Duodenal mucosa (tissue), 2 donors: ENCODE measurements around the gene MAPKAPK3.

Source experiments
- H3K27ac ChIP-seq: one replicate; pipeline ENCODE4 v1.7.0; 2013; ENCODE audit warnings: low read depth, low read length
- H3K27me3 ChIP-seq, 2 donors: one replicate each; pipeline ENCODE4 v1.7.0; 2013; ENCODE audit warnings: low read length in 2 of 2, control low read depth in 1 of 2; ENCODE audit not compliant: insufficient read depth in 2 of 2, control insufficient read depth in 1 of 2
- H3K36me3 ChIP-seq, 2 donors: one replicate each; pipeline ENCODE4 v1.7.0; 2013; ENCODE audit warnings: low read length in 2 of 2, control low read depth in 1 of 2; ENCODE audit not compliant: insufficient read depth in 2 of 2, control insufficient read depth in 1 of 2
- H3K4me1 ChIP-seq, 2 donors: one replicate each; pipeline ENCODE4 v1.7.0; 2013; ENCODE audit warnings: low read length in 2 of 2, control low read depth in 1 of 2; ENCODE audit not compliant: insufficient read depth in 2 of 2, control insufficient read depth in 1 of 2
- H3K4me3 ChIP-seq, 2 donors: one replicate each; pipeline ENCODE4 v1.7.0; 2013; ENCODE audit warnings: low read length in 2 of 2, low read depth in 1 of 2
- H3K9ac ChIP-seq, 2 donors: one replicate each; pipeline ENCODE4 v1.7.0; 2013; ENCODE audit warnings: low read length in 2 of 2, low read depth in 1 of 2
- H3K9me3 ChIP-seq, 2 donors: one replicate each; pipeline ENCODE4 v1.7.0; 2013; ENCODE audit warnings: low read length in 2 of 2, control low read depth in 1 of 2; ENCODE audit not compliant: control insufficient read depth in 1 of 2

MAPKAPK3 gene

GRCh38 chr3:50600841-50601591, 15.9 kb upstream of the MAPKAPK3 start:
- peak overlapping the region; percentile 46 to 53 for H3K4me3 ChIP-seq
- peaks cover 7 to 17% of the 10 kb centered on the region in 2 donors for H3K36me3 ChIP-seq
- peak overlapping the region; percentile 82 for H3K27ac ChIP-seq

DNA sequence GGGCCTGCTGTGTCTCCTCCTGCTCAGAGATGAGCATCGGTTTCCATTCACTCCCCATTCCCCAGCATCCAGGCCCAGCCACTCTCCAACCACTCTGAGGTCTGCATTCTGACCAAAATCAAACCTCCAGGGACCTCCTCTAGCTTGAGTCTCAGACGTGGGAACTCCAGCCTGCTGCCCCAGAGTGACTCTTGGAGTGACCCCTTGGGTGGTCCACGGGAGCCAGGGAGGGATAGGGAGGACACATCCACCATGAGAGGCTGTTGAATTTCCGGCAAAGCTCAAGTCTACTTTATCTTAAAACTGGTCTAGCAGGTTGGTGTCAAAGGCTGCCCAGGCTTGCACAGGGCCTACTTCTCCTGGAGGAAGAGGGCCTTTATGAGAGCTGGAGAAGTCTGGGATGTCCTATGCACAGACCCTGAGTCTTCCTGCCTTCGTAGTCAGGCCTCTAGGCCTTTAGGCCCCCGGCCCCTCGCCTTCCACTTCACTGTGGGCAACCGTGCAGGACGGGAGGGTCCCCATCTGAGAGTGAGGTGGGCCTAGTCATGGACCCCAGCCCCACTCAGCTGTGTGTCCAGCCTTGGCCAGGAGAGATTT, 14.3 kb upstream of the MAPKAPK3 start:
- Histone ChIP-seq H3K27me3 (no peaks in the 10 kb centered on the region), H3K9ac (peak overlapping the region; percentile 58 to 67), H3K9me3 (no peaks in the 10 kb centered on the region), H3K4me3 (peak overlapping the region in 1 of 2 donors; percentile 29), H3K4me1 (peaks cover 71 to 78% of the 10 kb centered on the region in 2 donors), H3K27ac (peak overlapping the region; percentile 82), H3K36me3 (peaks cover 21 to 34% of the 10 kb centered on the region in 2 donors)

More at GRCh38 chr3:50600841-50601591, 15.9 kb upstream of the MAPKAPK3 start:
- Histone ChIP-seq H3K9ac (peak overlapping the region; percentile 67 to 68), H3K27me3 (no peaks in the 10 kb centered on the region), H3K4me1 (peaks cover 56 to 63% of the 10 kb centered on the region in 2 donors), H3K9me3 (no peaks in the 10 kb centered on the region)

GRCh38 chr3:50603261-50604109, 13.5 kb upstream of the MAPKAPK3 start:
- peak overlapping the region; percentile 58 to 67 for H3K9ac ChIP-seq
- peaks cover 77 to 78% of the 10 kb centered on the region in 2 donors for H3K4me1 ChIP-seq

DNA sequence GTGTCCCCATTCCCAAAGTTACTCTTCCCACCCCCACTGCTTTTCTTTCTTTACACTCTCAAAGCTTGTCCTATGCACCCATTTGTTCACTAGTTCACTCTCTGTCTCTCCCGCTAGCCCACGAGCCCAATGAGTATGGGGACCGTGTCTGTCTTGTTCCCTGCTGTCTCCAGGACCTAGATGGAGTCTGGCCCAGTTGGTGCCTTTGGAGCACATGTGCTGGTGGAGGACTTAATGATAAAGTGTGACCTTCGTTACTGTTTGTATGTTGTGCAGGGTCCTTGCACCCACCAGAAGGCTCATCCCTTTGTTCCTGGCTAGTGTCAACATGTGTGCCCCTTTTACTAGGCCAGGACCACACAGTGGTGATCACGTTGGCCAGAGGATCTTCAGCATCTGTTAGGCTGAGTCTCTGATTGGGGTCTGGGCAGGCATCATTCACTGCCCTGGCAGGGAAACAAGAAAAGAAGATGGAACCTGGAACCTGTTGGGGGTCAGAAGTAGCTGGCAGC, 12.8 kb upstream of the MAPKAPK3 start:
- H3K9me3 ChIP-seq: no peaks in the 10 kb centered on the region
- H3K4me1 ChIP-seq: peaks cover 84% of the 10 kb centered on the region in 2 donors
- H3K36me3 ChIP-seq: peaks cover 26 to 43% of the 10 kb centered on the region in 2 donors
- no peak overlapping the region for H3K4me3 ChIP-seq
- H3K27ac ChIP-seq: peak overlapping the region; percentile 15
- no peak overlapping the region for H3K9ac ChIP-seq
- H3K27me3 ChIP-seq: no peaks in the 10 kb centered on the region

More at GRCh38 chr3:50603261-50604109, 13.5 kb upstream of the MAPKAPK3 start:
- Histone ChIP-seq H3K4me3 (no peak overlapping the region), H3K36me3 (peaks cover 22 to 42% of the 10 kb centered on the region in 2 donors), H3K9me3 (no peaks in the 10 kb centered on the region), H3K27me3 (no peaks in the 10 kb centered on the region), H3K27ac (peak overlapping the region; percentile 82)

DNA sequence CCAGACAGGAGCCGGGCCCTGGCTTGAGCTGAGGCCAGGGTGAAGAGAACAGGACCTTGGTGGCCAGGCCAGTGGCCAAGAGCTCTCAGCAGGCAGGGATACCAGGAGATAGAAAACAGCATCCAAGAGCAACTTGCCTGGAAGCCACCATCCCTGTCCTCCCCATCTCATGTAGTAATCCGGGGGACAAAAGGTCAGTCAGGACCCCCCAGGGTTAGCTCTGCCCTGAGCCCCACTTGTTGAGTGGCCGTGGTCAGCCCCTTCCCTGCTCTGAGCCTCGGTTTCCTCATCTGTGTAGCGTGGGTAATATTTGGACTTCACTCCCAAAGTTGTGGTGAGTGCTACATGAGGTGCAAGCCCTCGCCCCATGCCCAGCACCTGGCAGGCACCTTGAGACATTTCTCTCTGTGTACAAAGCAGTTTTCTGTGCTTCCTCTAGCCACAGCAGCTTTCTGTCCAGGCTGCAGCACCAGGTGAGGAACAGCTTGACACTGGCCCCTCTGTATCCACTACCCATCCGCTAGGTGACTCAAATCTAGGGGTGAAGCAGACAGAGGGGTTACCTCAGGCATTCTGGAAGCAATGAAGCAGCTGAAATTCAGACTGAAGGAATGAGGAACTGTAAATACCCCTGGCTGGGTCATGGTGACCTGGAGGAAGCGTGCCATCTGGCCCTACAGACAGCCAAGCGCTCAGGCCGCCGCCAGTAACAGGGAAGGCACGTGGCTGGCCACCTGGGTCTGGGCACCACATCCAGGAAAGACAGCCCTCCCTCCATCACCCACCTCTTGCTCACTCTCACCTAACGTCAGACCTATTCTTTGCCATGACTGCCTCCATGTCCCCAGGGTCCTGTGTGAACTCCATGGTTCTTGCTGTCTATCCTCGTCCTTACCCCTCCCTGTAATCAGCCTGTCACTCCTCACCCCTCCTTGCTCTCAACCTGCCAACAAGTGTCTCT, 12.0 kb upstream of the MAPKAPK3 start:
- no peak overlapping the region for H3K9ac ChIP-seq
- no peaks in the 10 kb centered on the region for H3K27me3 ChIP-seq
- H3K36me3 ChIP-seq: peaks cover 31 to 44% of the 10 kb centered on the region in 2 donors
- H3K9me3 ChIP-seq: no peaks in the 10 kb centered on the region
- no peak overlapping the region for H3K4me3 ChIP-seq
- peaks cover 86 to 91% of the 10 kb centered on the region in 2 donors for H3K4me1 ChIP-seq
- peak overlapping the region; percentile 15 for H3K27ac ChIP-seq

DNA sequence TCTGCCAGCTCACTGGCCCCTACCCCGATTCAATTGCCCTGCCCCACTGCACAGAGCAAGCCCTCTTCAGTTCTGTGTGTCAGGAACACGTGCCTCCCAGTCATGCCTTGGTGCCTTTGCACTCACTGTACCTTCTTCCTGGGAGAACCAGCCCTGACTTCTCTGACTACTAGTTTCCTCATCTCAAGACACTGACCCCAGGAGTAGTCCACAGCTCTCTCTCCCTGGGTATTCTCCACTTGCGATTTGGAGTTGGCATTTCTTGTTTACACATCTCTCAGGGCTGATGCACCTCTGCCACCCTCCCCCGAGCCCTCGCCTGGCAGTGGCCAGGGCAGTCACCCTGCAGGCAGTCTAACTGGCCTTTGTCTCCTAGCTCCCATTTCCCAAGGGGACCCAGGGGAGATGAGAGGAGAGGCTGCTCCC, 11.0 kb upstream of the MAPKAPK3 start:
- Histone ChIP-seq H3K9ac (peak overlapping the region in 1 of 2 donors; percentile 5), H3K4me1 (peaks cover 86 to 91% of the 10 kb centered on the region in 2 donors), H3K36me3 (peaks cover 32 to 47% of the 10 kb centered on the region in 2 donors), H3K27ac (no peak overlapping the region), H3K4me3 (peak overlapping the region in 1 of 2 donors; percentile 11), H3K9me3 (no peaks in the 10 kb centered on the region), H3K27me3 (no peaks in the 10 kb centered on the region)

DNA sequence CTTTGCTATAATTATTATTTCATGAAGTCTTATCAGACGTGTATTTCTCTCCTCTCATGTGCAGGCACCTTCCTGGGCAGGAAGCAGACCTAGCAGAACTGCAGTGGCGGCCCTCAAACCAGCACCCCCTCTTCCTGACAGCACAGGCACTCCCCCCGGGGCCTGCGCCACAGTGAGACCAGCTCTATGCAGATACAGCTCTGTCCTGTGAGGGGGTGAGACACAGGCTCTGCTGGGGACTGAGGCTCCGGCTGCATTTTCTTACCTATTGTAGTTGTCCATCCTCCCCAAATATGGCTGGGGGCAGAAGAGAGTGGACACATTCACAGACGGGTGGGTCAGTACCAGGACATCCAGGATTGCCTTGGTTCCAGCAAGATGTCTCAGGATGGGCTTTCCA, 10.4 kb upstream of the MAPKAPK3 start:
- H3K27ac ChIP-seq: no peak overlapping the region
- no peaks in the 10 kb centered on the region for H3K9me3 ChIP-seq
- peak overlapping the region in 1 of 2 donors; percentile 5 for H3K9ac ChIP-seq
- H3K36me3 ChIP-seq: peaks cover 32 to 47% of the 10 kb centered on the region in 2 donors
- H3K4me3 ChIP-seq: peak overlapping the region in 1 of 2 donors; percentile 92
- H3K4me1 ChIP-seq: peaks cover 80 to 87% of the 10 kb centered on the region in 2 donors
- no peaks in the 10 kb centered on the region for H3K27me3 ChIP-seq

DNA sequence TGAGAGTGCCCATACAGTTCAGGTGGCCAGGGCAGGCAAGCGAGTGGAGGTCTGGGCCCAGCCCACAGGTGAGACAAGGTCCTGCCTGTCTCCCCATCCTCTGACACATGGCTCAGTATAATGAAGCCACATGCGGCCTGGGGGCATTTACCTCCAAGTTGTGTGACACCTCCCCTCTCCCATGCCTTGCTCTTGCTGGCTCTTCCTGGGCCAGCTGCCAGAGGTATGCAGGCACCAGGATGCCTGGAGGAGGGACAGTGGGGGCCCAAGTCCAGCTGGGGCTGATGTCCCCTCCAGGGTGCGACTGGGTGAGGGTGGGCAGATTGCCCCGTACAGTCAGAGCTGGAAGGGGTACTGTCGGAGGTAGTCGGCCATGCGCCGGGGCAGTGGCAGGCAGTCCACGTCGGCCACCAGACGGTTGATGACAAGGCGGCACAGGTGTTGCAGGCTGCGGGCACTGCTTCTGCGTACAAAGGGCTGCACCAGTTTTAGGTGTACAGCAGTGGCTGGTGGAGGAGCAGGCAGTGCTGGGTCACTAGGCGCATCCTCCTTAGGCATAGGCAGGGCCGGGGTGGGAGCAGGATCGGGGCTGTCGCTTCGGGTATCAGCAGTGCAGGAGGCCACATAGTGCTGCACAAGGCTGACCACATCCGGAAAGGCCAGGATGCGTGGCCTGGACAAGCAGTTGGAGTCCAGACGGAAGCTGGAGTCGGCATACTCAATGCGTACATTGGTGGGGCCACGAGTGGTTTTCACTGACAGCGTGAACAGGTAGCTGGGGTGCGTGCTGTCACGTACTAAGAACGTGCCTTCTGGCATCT, 9.5 kb upstream of the MAPKAPK3 start:
- no peaks in the 10 kb centered on the region for H3K9me3 ChIP-seq
- H3K27me3 ChIP-seq: no peaks in the 10 kb centered on the region
- peak overlapping the region in 1 of 2 donors; percentile 92 for H3K4me3 ChIP-seq
- H3K27ac ChIP-seq: no peak overlapping the region
- H3K4me1 ChIP-seq: peaks cover 73 to 79% of the 10 kb centered on the region in 2 donors
- peaks cover 32 to 47% of the 10 kb centered on the region in 2 donors for H3K36me3 ChIP-seq
- peak overlapping the region in 1 of 2 donors; percentile 30 for H3K9ac ChIP-seq
